ENCODE measurements around the gene ZNF618.
"Not testable (repeated sequence)": the region's sequence is repeated elsewhere in the genome, so short reads cannot be mapped to it uniquely, and the experiment has no call there.

ZNF618 gene

GRCh38 chr9:114081441-114082016 is 205.4 kb downstream of the ZNF618 start:
- no peak for DNase-seq (ENCODE audit: low read depth in 3 of 3)

- peak; percentile 67 to 80 (median 68) for DNase-seq (ENCODE audit: low read depth in 3 of 3)
Measured at GRCh38 chr9:114082017-114082762, 206.1 kb downstream of the ZNF618 start.

GRCh38 chr9:114082763-114083412 is 206.8 kb downstream of the ZNF618 start:
- DNase-seq (ENCODE audit: low read depth in 3 of 3), result not testable (repeated sequence)

GRCh38 chr9:114083666-114084065 is 207.6 kb downstream of the ZNF618 start:
- DNase-seq (ENCODE audit: low read depth in 3 of 3), result no peak

- DNase-seq (ENCODE audit: low read depth in 3 of 3), result no peak
Measured at GRCh38 chr9:114084282-114085073, 208.4 kb downstream of the ZNF618 start.

GRCh38 chr9:114085387-114085789 is 209.3 kb downstream of the ZNF618 start:
- DNase-seq (ENCODE audit: low read depth in 3 of 3), result no peak

GRCh38 chr9:114086009-114086408 is 209.9 kb downstream of the ZNF618 start:
- no peak for DNase-seq (ENCODE audit: low read depth in 3 of 3)

GRCh38 chr9:114086607-114087006 is 210.5 kb downstream of the ZNF618 start:
- DNase-seq (ENCODE audit: low read depth in 3 of 3), result no peak

GRCh38 chr9:114087721-114088120 is 211.6 kb downstream of the ZNF618 start:
- DNase-seq (ENCODE audit: low read depth in 3 of 3), result no peak

GRCh38 chr9:114088571-114089170 is 212.6 kb downstream of the ZNF618 start:
- no peak for DNase-seq (ENCODE audit: low read depth in 3 of 3)

GRCh38 chr9:114089206-114089840 is 213.2 kb downstream of the ZNF618 start:
- DNase-seq (ENCODE audit: low read depth in 3 of 3), result no peak

- DNase-seq (ENCODE audit: low read depth in 3 of 3), result no peak
Measured at GRCh38 chr9:114090798-114091197, 214.7 kb downstream of the ZNF618 start.

GRCh38 chr9:114091711-114092110 is 215.6 kb downstream of the ZNF618 start:
- DNase-seq (ENCODE audit: low read depth in 3 of 3), result no peak

- no peak for DNase-seq (ENCODE audit: low read depth in 3 of 3)
Measured at GRCh38 chr9:114092336-114092735, 216.2 kb downstream of the ZNF618 start.

GRCh38 chr9:114093031-114093471 is 216.9 kb downstream of the ZNF618 start:
- DNase-seq (ENCODE audit: low read depth in 3 of 3), result no peak

- DNase-seq (ENCODE audit: low read depth in 3 of 3), result no peak
Measured at GRCh38 chr9:114093761-114094505, 217.8 kb downstream of the ZNF618 start.

- DNase-seq (ENCODE audit: low read depth in 3 of 3), result no peak
Measured at GRCh38 chr9:114094971-114095370, 218.9 kb downstream of the ZNF618 start.

GRCh38 chr9:114096041-114096511 is 220.0 kb downstream of the ZNF618 start:
- DNase-seq (ENCODE audit: low read depth in 3 of 3), result no peak

- no peak for DNase-seq (ENCODE audit: low read depth in 3 of 3)
Measured at GRCh38 chr9:114096866-114097612, 220.9 kb downstream of the ZNF618 start.

- DNase-seq (ENCODE audit: low read depth in 3 of 3), result no peak
Measured at GRCh38 chr9:114097613-114098020, 221.5 kb downstream of the ZNF618 start.

All from stimulated activated CD4-positive, alpha-beta T cell treated with anti-CD3 and anti-CD28 coated beads, TNF-alpha, amount 100 ng/mL, for 24 hours (primary cell).